K562 (cell line): ENCODE measurements around the gene LRP1-AS. TPM values are rescaled to one million over a fixed set of nuclear protein-coding genes. Genes with fewer than 3 reads are reported as not detected.

Experiments
- ATAC-seq: fragments of 200-7000 bp; cut with Tn5 transposase; 3 replicates; pipeline ENCODE4 v1.9.1; 2020; ENCODE audit warnings: moderate library complexity
- BruUV-seq: library from RNA; stranded (reverse); fragments of 400-500 nt; replicated peaks from 2 replicates; lab custom pipeline; 2021; lab: Mats Ljungman, UMichigan
- CTCF ChIA-PET: fragments of 300-600 bp; formaldehyde crosslinking; extraction: SDS; loops from one replicate; lab custom pipeline; 2021; ENCODE audit warnings: low intra/inter-chr PET ratio; lab: Yijun Ruan, JAX
- POLR2A ChIA-PET: fragments of 300-600, 350-650 bp; sonication (Branson Sonifier 250); formaldehyde crosslinking; extraction: SDS; loops from one replicate; lab custom pipeline; 2021; ENCODE audit warnings: antibody characterized with exemption, inconsistent platforms; lab: Yijun Ruan, JAX
- DNase-seq, 4 experiments: peaks; one replicate each; pipeline versions ENCODE4 v3.0.0 to v3.0.0-alpha.2; 2011 to 2018; ENCODE audit warnings: low spot score in 3 of 4, mixed read lengths in 3 of 4; ENCODE audit errors: extremely low read depth in 1 of 4
- FAIRE-seq: peaks from 2 replicates; lab custom pipeline; 2011; peaks lifted over from hg19 to GRCh38; lab: Jason Lieb, UNC
- H2AFZ ChIP-seq: 2 replicates; pipeline ENCODE4 v1.6.0; 2011; ENCODE audit warnings: low read depth, low read length, control low read depth, inconsistent platforms
- H3K27ac ChIP-seq: fragments of 200-600 bp; 3 replicates; pipeline ENCODE4 v1.8.0; 2011; ENCODE audit warnings: low read depth, mild to moderate bottlenecking, control low read depth, inconsistent platforms, low read length, moderate library complexity, mixed read lengths; ENCODE audit errors: extremely low read depth
- H3K27me3 ChIP-seq, 2 experiments: fragments of 300-600 bp in 1 of 2; 2 replicates in 1 of 2; 3 replicates in 1 of 2; pipeline versions ENCODE4 v1.6.0 to v1.8.0; 2011; ENCODE audit warnings: inconsistent platforms in 2 of 2, low read length in 2 of 2, mild to moderate bottlenecking in 1 of 2, mixed read lengths in 1 of 2, moderate library complexity in 1 of 2; ENCODE audit not compliant: control insufficient read depth in 2 of 2, insufficient read depth in 2 of 2
- H3K36me3 ChIP-seq: fragments of 300-600 bp; 3 replicates; pipeline ENCODE4 v1.8.0; 2011; ENCODE audit warnings: mild to moderate bottlenecking, low read length, inconsistent platforms; ENCODE audit not compliant: control insufficient read depth, insufficient read depth
- H3K4me1 ChIP-seq, 2 experiments: fragments of 200-600 bp in 1 of 2; replicated peaks in 1 of 2; 2 replicates in 1 of 2; 3 replicates in 1 of 2; pipeline versions ENCODE4 v1.5.1 to v1.8.0; 2011; ENCODE audit warnings: inconsistent platforms in 2 of 2, low read length in 2 of 2, mild to moderate bottlenecking in 1 of 2, mixed read lengths in 1 of 2, moderate library complexity in 1 of 2; ENCODE audit not compliant: control insufficient read depth in 2 of 2, insufficient read depth in 2 of 2
- H3K4me2 ChIP-seq: 2 replicates; pipeline ENCODE4 v1.6.1; 2011; ENCODE audit warnings: low read length, control low read depth, inconsistent platforms, mixed read lengths; ENCODE audit not compliant: insufficient read depth
- H3K4me3 ChIP-seq: fragments of 200-600 bp; sonication (generic), shearing (Covaris generic); 2 replicates; pipeline ENCODE4 v1.5.1; 2016; ENCODE audit warnings: control low read depth, inconsistent platforms
- H3K79me2 ChIP-seq: fragments of 200-600 bp; 3 replicates; pipeline ENCODE4 v1.8.0; 2011; ENCODE audit warnings: low read length, inconsistent platforms; ENCODE audit not compliant: control insufficient read depth, insufficient read depth
- H3K9ac ChIP-seq, 2 experiments: 2 replicates each; pipeline versions ENCODE4 v1.6.0 to v1.6.1; 2011; ENCODE audit warnings: low read depth in 2 of 2, low read length in 2 of 2, control low read depth in 1 of 2, inconsistent platforms in 1 of 2, mild to moderate bottlenecking in 1 of 2, mixed read lengths in 1 of 2; ENCODE audit not compliant: insufficient read depth in 1 of 2
- H3K9me1 ChIP-seq: one replicate; pipeline ENCODE4 v1.6.0; 2011; ENCODE audit warnings: inconsistent platforms, mild to moderate bottlenecking, low read length, moderate library complexity; ENCODE audit not compliant: control insufficient read depth, insufficient read depth
- H3K9me3 ChIP-seq: replicated peaks from 2 replicates; pipeline ENCODE4 v1.5.1; 2011; ENCODE audit warnings: low read depth, low read length, inconsistent platforms; ENCODE audit not compliant: control insufficient read depth, insufficient read depth
- H4K20me1 ChIP-seq: replicated peaks from 2 replicates; pipeline ENCODE4 v1.6.1; 2011; ENCODE audit warnings: low read length, inconsistent platforms, mixed read lengths; ENCODE audit not compliant: control insufficient read depth, insufficient read depth
- ARID1B ChIP-seq: fragments of 450-650 bp; IDR thresholded peaks from 2 replicates; pipeline ENCODE4 v1.6.1; 2016; ENCODE audit warnings: antibody characterized with exemption, mild to moderate bottlenecking, inconsistent platforms
- BCOR ChIP-seq: fragments of 450-650 bp; IDR thresholded peaks from 2 replicates; pipeline ENCODE4 v1.6.1; 2016
- CBX5 ChIP-seq: IDR thresholded peaks from 2 replicates; pipeline ENCODE4 v1.6.1; 2014; ENCODE audit warnings: low read depth, borderline replicate concordance
- ESRRB ChIP-seq: fragments of 250-450 bp; sonication (Bioruptor Pico); IDR thresholded peaks from 2 replicates; pipeline ENCODE4 v1.5.0; 2020; ENCODE audit warnings: mild to moderate bottlenecking, moderate library complexity, borderline replicate concordance
- JUN ChIP-seq, 2 experiments: sonication (generic) in 1 of 2; formaldehyde crosslinking in 1 of 2; IDR thresholded peaks; 2 replicates each; pipeline versions ENCODE4 v1.6.1 to v1.8.0; 2012 to 2022; ENCODE audit warnings: borderline replicate concordance in 2 of 2, mild to moderate bottlenecking in 2 of 2, improper control_type of control experiment in 1 of 2, low read depth in 1 of 2, low read length in 1 of 2, missing genetic modification reagents in 1 of 2
- KHSRP ChIP-seq: fragments of 450-650 bp; IDR thresholded peaks from 2 replicates; pipeline ENCODE4 v1.6.1; 2017
- SUPT5H ChIP-seq: fragments of 450-650 bp; IDR thresholded peaks from 2 replicates; pipeline ENCODE4 v1.6.1; 2016
- TAL1 ChIP-seq: fragments of 450-650 bp; IDR thresholded peaks from 2 replicates; pipeline ENCODE4 v1.6.1; 2016; ENCODE audit warnings: mild to moderate bottlenecking
- WGBS: fragments of 100-300 bp; shearing (Covaris generic); methylation state at CpG from one replicate; pipeline ENCODE4 v1.1.6; 2016; ENCODE audit warnings: low coverage, mixed read lengths; ENCODE audit not compliant: insufficient coverage; ENCODE audit errors: missing lambda C conversion rate; 5-methylcytosine and 5-hydroxymethylcytosine counted together
- in situ Hi-C: fragments of 300-500 bp; cut with MboI; formaldehyde crosslinking; loops from 4 replicates; pipeline ENCODE4 v1.15.0; 2018; ENCODE audit warnings: inconsistent platforms, mixed read lengths
- intact Hi-C: fragments of 100-400 bp; cut with micrococcal nuclease; formaldehyde crosslinking; loops from 2 replicates; pipeline ENCODE4 v1.14.2; 2022
- polyA plus RNA-seq, 8 experiments: library from polyadenylated mRNA; depleted of rRNA in 4 of 8; stranded (reverse) in 5 of 8; unstranded in 3 of 8; fragments of >200 nt; fragmentation: Nextera tagmentation in 2 of 8; fragmentation: Illumina TruSeq in 1 of 8; extraction: Ambion mirVana in 2 of 8; extraction: Trizol in 1 of 8; gene quantifications; 2 replicates each; pipeline versions ENCODE4 v1.2.1 to v1.2.3, GENCODE V29; 2011 to 2014; ENCODE audit warnings: inconsistent platforms in 1 of 8, missing spikeins in 1 of 8
- total RNA-seq, 7 experiments: library from RNA; depleted of rRNA in 6 of 7; stranded (reverse); fragments of >200 nt in 6 of 7; fragmentation: Illumina TruSeq in 2 of 7; extraction: Trizol in 2 of 7; gene quantifications; 2 replicates each; pipeline versions ENCODE4 v1.2.1 to v1.2.3, GENCODE V29; 2011 to 2021; ENCODE audit warnings: low replicate concordance in 1 of 7
- TF ChIP-seq, protein P1 (sequence below): sonication (generic); formaldehyde crosslinking; IDR thresholded peaks from 2 replicates; pipeline ENCODE4 v1.8.0; 2023; ENCODE audit warnings: mild to moderate bottlenecking, missing genetic modification reagents
- TF ChIP-seq, protein P2 (sequence below): fragments of 250-450 bp; sonication (Bioruptor Pico); IDR thresholded peaks from 2 replicates; pipeline ENCODE4 v1.4.0; 2020; ENCODE audit warnings: mild to moderate bottlenecking, moderate library complexity
- TF ChIP-seq, protein P3 (sequence below): sonication (generic); formaldehyde crosslinking; IDR thresholded peaks from 2 replicates; pipeline ENCODE4 v1.8.0; 2022; ENCODE audit warnings: missing genetic modification reagents, mild to moderate bottlenecking, moderate library complexity, borderline replicate concordance
- TF ChIP-seq, protein P4 (sequence below), 2 experiments: fragments of 450-650 bp; IDR thresholded peaks; 2 replicates each; pipeline ENCODE4 v1.6.1; 2016
- TF ChIP-seq, protein P5 (sequence below): fragments of 250-450 bp; sonication (Bioruptor Pico); IDR thresholded peaks from 2 replicates; pipeline ENCODE4 v1.8.0; 2021; ENCODE audit warnings: moderate library complexity, mild to moderate bottlenecking, inconsistent platforms

LRP1-AS gene
- total and polyA plus RNA-seq, 9 of the 15 experiments (the other 6 are each of a cell fraction or from before 2014, with no cell fraction given): not detected

DNA sequence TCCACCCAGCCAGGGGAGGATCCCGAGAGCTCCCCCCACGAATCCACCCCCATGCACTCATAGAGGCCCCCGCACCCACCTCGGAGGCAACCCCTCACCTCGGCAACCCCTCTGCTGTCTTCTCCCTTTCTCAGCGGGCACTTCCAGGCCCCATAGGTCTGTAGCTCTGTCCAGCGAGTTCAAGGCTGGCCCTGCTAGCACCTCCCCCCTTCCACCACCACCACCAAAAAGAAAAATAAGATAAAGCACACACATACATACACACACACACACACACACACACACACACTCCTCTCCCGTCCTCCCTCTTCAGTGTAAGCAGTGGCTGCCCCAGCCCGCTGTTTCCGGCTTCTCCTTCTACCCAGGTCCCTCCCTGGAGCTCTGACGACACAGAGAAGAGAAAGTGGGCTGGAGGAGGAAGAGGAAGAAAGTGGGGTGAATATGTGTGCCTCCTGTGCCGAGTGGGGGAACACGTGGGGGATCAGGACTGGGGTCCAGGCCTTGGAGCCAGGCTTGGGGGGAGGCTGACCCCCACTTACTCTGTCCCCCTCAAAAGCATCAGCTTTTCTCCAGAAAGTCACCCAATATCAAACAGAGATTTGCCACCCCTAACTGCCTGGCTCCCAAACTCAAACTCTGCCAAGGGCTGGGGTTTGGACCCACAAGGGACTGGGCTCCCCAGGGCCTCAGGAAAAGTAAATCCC is 36.2 kb downstream of the LRP1-AS start, which contains the start of gene STAT6:
Gene STAT6, minus strand, starts transcription at position 332 of the 704 bp plus-strand sequence. CDS start 3,084 bp downstream, outside the sequence.
- Histone ChIP-seq H3K36me3 (peaks cover 10% of the 10 kb centered on the region; the same call in 2 of the 3 replicates), H3K4me3 (peak within 1 kb of the TSS; percentile 48), H3K27me3 (no peaks in the 10 kb centered on the region), H3K4me1 (peaks cover 23 to 30% of the 10 kb centered on the region in 2 experiments; a peak in 4 of 5 replicates), H4K20me1 (no peaks in the 10 kb centered on the region), H3K4me2 (peak within 1 kb of the TSS; percentile 97), H2AFZ (peak within 1 kb of the TSS; percentile 93), H3K9me3 (no peaks in the 10 kb centered on the region), H3K9ac (peak within 1 kb of the TSS; percentile 81 to 92), H3K79me2 (peaks cover 12% of the 10 kb centered on the region; the same call in 2 of the 3 replicates), H3K27ac (peak within 1 kb of the TSS; percentile 91), H3K9me1 (no peaks in the 10 kb centered on the region)
- in situ Hi-C loops: loop anchor here (5.0 kb wide), 2 partner anchors 44 to 104 kb away; partner anchors contain the start of gene ZBTB39
- POLR2A ChIA-PET: interaction anchor here (0.6 to 2.5 kb wide), 25 partner anchors 10 to 386 kb away, joined by 3 to 32 read pairs (median 4); partner anchors contain the start of genes NAB2, NACA and NEMP1
- DNase-seq (peak; percentile 66 to 86 (median 70)), FAIRE-seq (no peak), ATAC-seq (peak; percentile 81)
- CTCF ChIA-PET: interaction anchor here (2.0 to 3.4 kb wide), 3 partner anchors 40 to 103 kb away, joined by 5 to 73 read pairs (median 13); no protein-coding TSS in a partner anchor
- 0% methylated on average over 4 of the region's 13 CpGs for WGBS
- no TSS peak for BruUV-seq
- intact Hi-C loops: loop anchor here (1.0 to 5.0 kb wide), 2 partner anchors 23 to 269 kb away; no protein-coding TSS in a partner anchor
- TF ChIP-seq KHSRP (no peak; the same call in 1 of the 2 replicates), ESRRB (CRISPR knock-in tag) (no peak), TAL1 (0 out of 2 replicates have a peak, but pooled peaks have one; percentile 25), BCOR (peak; percentile 46; the same call in 1 of the 2 replicates), ARID1B (peak; percentile 74), SUPT5H (peak; percentile 88), CBX5 (no peak), JUN (IDR thresholded peaks at IDR 0.05; ENCODE audit: borderline replicate concordance, low read depth, low read length) (no peak), JUN (CRISPR knock-in tag; IDR thresholded peaks at IDR 0.05; ENCODE audit: borderline replicate concordance) (peak; percentile 66; the same call in 1 of the 2 replicates)
- TF ChIP-seq, protein P1, sequence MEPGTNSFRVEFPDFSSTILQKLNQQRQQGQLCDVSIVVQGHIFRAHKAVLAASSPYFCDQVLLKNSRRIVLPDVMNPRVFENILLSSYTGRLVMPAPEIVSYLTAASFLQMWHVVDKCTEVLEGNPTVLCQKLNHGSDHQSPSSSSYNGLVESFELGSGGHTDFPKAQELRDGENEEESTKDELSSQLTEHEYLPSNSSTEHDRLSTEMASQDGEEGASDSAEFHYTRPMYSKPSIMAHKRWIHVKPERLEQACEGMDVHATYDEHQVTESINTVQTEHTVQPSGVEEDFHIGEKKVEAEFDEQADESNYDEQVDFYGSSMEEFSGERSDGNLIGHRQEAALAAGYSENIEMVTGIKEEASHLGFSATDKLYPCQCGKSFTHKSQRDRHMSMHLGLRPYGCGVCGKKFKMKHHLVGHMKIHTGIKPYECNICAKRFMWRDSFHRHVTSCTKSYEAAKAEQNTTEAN (CRISPR knock-in tag): no peak
- TF ChIP-seq, protein P2, sequence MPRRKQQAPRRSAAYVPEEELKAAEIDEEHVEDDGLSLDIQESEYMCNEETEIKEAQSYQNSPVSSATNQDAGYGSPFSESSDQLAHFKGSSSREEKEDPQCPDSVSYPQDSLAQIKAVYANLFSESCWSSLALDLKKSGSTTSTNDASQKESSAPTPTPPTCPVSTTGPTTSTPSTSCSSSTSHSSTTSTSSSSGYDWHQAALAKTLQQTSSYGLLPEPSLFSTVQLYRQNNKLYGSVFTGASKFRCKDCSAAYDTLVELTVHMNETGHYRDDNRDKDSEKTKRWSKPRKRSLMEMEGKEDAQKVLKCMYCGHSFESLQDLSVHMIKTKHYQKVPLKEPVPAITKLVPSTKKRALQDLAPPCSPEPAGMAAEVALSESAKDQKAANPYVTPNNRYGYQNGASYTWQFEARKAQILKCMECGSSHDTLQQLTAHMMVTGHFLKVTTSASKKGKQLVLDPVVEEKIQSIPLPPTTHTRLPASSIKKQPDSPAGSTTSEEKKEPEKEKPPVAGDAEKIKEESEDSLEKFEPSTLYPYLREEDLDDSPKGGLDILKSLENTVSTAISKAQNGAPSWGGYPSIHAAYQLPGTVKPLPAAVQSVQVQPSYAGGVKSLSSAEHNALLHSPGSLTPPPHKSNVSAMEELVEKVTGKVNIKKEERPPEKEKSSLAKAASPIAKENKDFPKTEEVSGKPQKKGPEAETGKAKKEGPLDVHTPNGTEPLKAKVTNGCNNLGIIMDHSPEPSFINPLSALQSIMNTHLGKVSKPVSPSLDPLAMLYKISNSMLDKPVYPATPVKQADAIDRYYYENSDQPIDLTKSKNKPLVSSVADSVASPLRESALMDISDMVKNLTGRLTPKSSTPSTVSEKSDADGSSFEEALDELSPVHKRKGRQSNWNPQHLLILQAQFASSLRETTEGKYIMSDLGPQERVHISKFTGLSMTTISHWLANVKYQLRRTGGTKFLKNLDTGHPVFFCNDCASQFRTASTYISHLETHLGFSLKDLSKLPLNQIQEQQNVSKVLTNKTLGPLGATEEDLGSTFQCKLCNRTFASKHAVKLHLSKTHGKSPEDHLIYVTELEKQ: no peak
- TF ChIP-seq, protein P3, sequence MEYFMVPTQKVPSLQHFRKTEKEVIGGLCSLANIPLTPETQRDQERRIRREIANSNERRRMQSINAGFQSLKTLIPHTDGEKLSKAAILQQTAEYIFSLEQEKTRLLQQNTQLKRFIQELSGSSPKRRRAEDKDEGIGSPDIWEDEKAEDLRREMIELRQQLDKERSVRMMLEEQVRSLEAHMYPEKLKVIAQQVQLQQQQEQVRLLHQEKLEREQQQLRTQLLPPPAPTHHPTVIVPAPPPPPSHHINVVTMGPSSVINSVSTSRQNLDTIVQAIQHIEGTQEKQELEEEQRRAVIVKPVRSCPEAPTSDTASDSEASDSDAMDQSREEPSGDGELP (CRISPR knock-in tag): peak; percentile 55
- TF ChIP-seq, protein P4, sequence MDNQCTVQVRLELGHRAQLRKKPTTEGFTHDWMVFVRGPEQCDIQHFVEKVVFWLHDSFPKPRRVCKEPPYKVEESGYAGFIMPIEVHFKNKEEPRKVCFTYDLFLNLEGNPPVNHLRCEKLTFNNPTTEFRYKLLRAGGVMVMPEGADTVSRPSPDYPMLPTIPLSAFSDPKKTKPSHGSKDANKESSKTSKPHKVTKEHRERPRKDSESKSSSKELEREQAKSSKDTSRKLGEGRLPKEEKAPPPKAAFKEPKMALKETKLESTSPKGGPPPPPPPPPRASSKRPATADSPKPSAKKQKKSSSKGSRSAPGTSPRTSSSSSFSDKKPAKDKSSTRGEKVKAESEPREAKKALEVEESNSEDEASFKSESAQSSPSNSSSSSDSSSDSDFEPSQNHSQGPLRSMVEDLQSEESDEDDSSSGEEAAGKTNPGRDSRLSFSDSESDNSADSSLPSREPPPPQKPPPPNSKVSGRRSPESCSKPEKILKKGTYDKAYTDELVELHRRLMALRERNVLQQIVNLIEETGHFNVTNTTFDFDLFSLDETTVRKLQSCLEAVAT (IDR thresholded peaks at IDR 0.05): peak; percentile 76 to 85
- TF ChIP-seq, protein P5, sequence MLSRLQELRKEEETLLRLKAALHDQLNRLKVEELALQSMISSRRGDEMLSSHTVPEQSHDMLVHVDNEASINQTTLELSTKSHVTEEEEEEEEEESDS (CRISPR knock-in tag): no peak
